GM12872 (cell line): Measurements from ENCODE around the gene RC3H1.

Experiments
- CTCF ChIP-seq: IDR thresholded peaks from 3 replicates; pipeline ENCODE4 v1.5.1; 2011; ENCODE audit warnings: low read depth, mild to moderate bottlenecking, low read length, moderate library complexity; ENCODE audit not compliant: insufficient read depth

Gene RC3H1

GRCh38 chr1:174036204-174036603 is 14.0 kb upstream of the RC3H1 start:
- TF ChIP-seq CTCF: no peak

- TF ChIP-seq CTCF: no peak
These were observed 10.6 kb upstream of the RC3H1 start for GRCh38 chr1:174032671-174033222.

GRCh38 chr1:174031099-174031498 is 8.9 kb upstream of the RC3H1 start:
- TF ChIP-seq CTCF: no peak

- no peak for TF ChIP-seq CTCF
These were observed 6.3 kb upstream of the RC3H1 start for GRCh38 chr1:174028495-174028894.

- TF ChIP-seq CTCF: no peak
These were observed 1.3 kb upstream of the RC3H1 start for GRCh38 chr1:174023440-174023839.

- no peak for TF ChIP-seq CTCF
These were observed 770 bp upstream of the RC3H1 start for GRCh38 chr1:174022976-174023277.

- TF ChIP-seq CTCF: no peak
These were observed 522 bp downstream of the RC3H1 start for GRCh38 chr1:174021591-174022079.
